Esophagus muscularis mucosa (tissue), 4 donors: ENCODE results near the gene PCK1.

Source experiments
- CTCF ChIP-seq, 3 experiments: fragments of 200-600 bp in 2 of 3; fragments of 450-650 bp in 1 of 3; sonication (generic) in 2 of 3; IDR thresholded peaks; one replicate each; pipeline ENCODE4 v1.5.1; 2017 to 2019; ENCODE audit warnings: antibody characterized with exemption in 3 of 3, mild to moderate bottlenecking in 2 of 3, moderate library complexity in 1 of 3
- EP300 ChIP-seq: sonication (generic); formaldehyde crosslinking; IDR thresholded peaks from one replicate; pipeline ENCODE4 v1.6.1; 2017; ENCODE audit warnings: antibody characterized with exemption
- POLR2A ChIP-seq: fragments of 450-650 bp; IDR thresholded peaks from one replicate; pipeline ENCODE4 v1.6.1; 2017; ENCODE audit warnings: antibody characterized with exemption, moderate library complexity, mild to moderate bottlenecking, low read depth

GRCh38 chr20:57616143-57616951, 55.4 kb downstream of the PCK1 start:
- TF ChIP-seq CTCF (IDR thresholded peaks at IDR 0.05), result no peak
- TF ChIP-seq POLR2A, result no peak
- no peak for TF ChIP-seq EP300
